ENCODE data around the gene ZBED4. TPM values are rescaled to one million over a fixed set of nuclear protein-coding genes. Genes with fewer than 3 reads are reported as not detected.

Gene ZBED4
- total RNA-seq, 6 experiments from 2014 or later: 4.1 to 9.3 (median 5.2) TPM

DNA sequence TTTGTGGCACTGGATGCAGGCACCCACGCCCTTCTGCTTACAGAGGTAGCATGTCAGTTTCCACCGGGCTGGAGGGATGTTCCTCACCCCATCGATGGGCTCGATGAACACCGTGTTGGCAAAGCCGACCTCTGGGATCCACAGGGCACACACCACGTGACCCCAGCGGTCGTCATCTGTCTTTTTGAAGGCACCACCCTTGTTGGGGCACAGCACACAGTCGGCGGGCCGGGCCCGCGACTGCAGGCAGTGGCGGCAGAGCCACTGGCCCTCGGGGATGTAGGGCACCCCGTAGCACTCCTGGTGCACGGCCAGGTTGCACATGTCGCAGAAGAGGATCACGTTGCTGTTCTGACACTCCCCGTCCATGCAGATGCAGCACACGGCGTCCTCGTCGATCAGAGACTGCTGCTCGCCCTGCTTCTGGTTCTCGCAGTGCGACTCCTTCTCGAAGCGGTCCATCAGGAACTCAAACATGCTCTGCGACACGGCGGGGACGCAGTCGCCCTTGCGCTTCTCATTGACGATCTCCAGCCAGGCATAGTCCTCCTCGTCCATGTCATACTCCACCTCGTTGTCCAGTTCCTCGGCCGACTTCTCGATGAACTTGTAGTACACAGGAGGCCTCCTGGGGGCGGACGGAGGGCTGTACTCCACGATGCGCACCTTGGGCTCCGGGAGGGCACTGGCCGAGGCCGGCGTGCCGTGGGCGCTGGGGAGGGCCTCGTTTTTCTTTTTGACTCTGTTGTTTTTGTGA is 30.2 kb upstream of the ZBED4 start:
- Histone ChIP-seq H3K9me3 (no peaks in the 10 kb centered on the region), H3K36me3 (peaks cover 6 to 52% (median 26%) of the 10 kb centered on the region in 4 donors), H3K27ac (no peak overlapping the region), H3K4me3 (no peak overlapping the region), H3K27me3 (no peaks in the 10 kb centered on the region), H3K4me1 (peaks cover 0 to 31% (median 13%) of the 10 kb centered on the region in 4 donors)
- ATAC-seq (no peak), DNase-seq (no peak)
- TF ChIP-seq POLR2A (IDR thresholded peaks at IDR 0.05) (no peak), CTCF (IDR thresholded peaks at IDR 0.05) (no peak)
- WGBS (ENCODE audit: insufficient coverage, low coverage, low lambda C conversion rate, missing lambda C conversion rate): 89% methylated on average over 8 of the region's 53 CpGs
- intact Hi-C loops (cut with DNase I): no loop called here

- Histone ChIP-seq H3K36me3 (peaks cover 6 to 44% (median 21%) of the 10 kb centered on the region in 4 donors), H3K9me3 (no peaks in the 10 kb centered on the region), H3K27me3 (no peaks in the 10 kb centered on the region), H3K4me3 (no peak overlapping the region), H3K27ac (no peak overlapping the region), H3K4me1 (peaks cover 0 to 31% (median 13%) of the 10 kb centered on the region in 4 donors)
- intact Hi-C loops (cut with DNase I): no loop called here
- TF ChIP-seq POLR2A (IDR thresholded peaks at IDR 0.05) (no peak), CTCF (IDR thresholded peaks at IDR 0.05) (no peak)
- ATAC-seq: no peak
- WGBS (ENCODE audit: insufficient coverage, low coverage, low lambda C conversion rate, missing lambda C conversion rate): 86% methylated on average over 13 of the region's 16 CpGs
- DNase-seq: no peak
Observed at GRCh38 chr22:49824185-49824925, 29.3 kb upstream of the ZBED4 start.

DNA sequence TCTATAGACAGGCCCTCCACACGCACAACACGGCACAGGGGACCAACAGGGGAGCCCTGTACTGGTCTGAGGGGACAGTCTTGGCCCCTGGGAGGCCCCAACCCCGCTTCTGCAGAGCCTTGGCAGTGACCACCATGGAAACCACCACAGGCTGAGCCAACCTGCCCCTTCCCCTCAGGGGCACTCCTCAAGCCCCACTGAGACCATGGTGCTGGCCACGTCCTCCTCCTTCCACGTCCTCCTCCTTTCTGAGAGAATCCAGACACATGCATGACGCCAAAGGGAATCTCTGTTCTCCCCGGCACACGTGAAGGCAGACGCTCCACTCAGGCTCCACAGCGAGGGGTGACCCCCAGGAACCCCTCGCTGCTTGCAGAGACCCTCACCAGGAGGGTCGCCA is 28.7 kb upstream of the ZBED4 start:
- Histone ChIP-seq H3K27me3 (no peaks in the 10 kb centered on the region), H3K4me1 (peaks cover 0 to 31% (median 13%) of the 10 kb centered on the region in 4 donors), H3K36me3 (peaks cover 6 to 38% (median 21%) of the 10 kb centered on the region in 4 donors), H3K9me3 (no peaks in the 10 kb centered on the region), H3K4me3 (no peak overlapping the region), H3K27ac (no peak overlapping the region)
- WGBS (ENCODE audit: insufficient coverage, low coverage, low lambda C conversion rate, missing lambda C conversion rate): 43% methylated on average over 1 of the region's 12 CpGs
- DNase-seq: no peak
- TF ChIP-seq CTCF (IDR thresholded peaks at IDR 0.05) (no peak), POLR2A (IDR thresholded peaks at IDR 0.05) (no peak)
- intact Hi-C loops (cut with DNase I): no loop called here
- no peak for ATAC-seq

- DNase-seq: no peak
- Histone ChIP-seq H3K4me1 (peaks cover 0 to 31% (median 13%) of the 10 kb centered on the region in 4 donors), H3K27ac (no peak overlapping the region)
Observed at GRCh38 chr22:49825436-49825835, 28.2 kb upstream of the ZBED4 start.

More at GRCh38 chr22:49825436-49825835, 28.2 kb upstream of the ZBED4 start:
- no peak for ATAC-seq
- no peak for TF ChIP-seq CTCF (IDR thresholded peaks at IDR 0.05)
- TF ChIP-seq POLR2A (IDR thresholded peaks at IDR 0.05): no peak
- Histone ChIP-seq H3K36me3 (peaks cover 6 to 33% (median 20%) of the 10 kb centered on the region in 4 donors), H3K9me3 (no peaks in the 10 kb centered on the region), H3K27me3 (no peaks in the 10 kb centered on the region), H3K4me3 (peak overlapping the region; percentile 77 to 82 (median 78))
- 51% methylated on average over 5 of the region's 10 CpGs for WGBS (ENCODE audit: insufficient coverage, low coverage, low lambda C conversion rate, missing lambda C conversion rate)
- intact Hi-C loops (cut with DNase I): no loop called here

Data from right lobe of liver (tissue), 6 donors.